Measurements from ENCODE around the gene KRT20.

DNA sequence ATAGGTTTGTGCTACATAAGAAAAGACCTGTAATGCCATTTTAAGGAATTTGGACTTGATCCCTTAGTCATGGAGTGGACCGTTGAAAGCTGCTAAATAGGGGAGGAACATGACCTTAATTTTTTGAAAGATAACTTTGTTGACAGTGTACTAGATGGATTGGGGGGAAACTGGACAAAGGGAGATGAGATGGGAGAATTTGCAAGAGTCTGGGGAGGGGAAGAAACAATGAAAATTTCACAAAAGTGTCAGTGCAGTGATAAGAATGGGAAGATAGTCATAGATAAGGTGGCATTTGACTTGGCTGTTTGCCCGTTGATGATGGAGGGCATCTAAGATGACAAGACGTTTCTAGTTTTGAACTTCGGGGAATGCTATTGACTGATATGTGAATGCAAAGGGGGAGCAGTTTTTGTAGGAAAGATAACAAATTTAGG, 40.4 kb downstream of the KRT20 start:
- no peak for TF ChIP-seq POLR2AphosphoS5 (IDR thresholded peaks at IDR 0.05)
- TF ChIP-seq, protein P1, sequence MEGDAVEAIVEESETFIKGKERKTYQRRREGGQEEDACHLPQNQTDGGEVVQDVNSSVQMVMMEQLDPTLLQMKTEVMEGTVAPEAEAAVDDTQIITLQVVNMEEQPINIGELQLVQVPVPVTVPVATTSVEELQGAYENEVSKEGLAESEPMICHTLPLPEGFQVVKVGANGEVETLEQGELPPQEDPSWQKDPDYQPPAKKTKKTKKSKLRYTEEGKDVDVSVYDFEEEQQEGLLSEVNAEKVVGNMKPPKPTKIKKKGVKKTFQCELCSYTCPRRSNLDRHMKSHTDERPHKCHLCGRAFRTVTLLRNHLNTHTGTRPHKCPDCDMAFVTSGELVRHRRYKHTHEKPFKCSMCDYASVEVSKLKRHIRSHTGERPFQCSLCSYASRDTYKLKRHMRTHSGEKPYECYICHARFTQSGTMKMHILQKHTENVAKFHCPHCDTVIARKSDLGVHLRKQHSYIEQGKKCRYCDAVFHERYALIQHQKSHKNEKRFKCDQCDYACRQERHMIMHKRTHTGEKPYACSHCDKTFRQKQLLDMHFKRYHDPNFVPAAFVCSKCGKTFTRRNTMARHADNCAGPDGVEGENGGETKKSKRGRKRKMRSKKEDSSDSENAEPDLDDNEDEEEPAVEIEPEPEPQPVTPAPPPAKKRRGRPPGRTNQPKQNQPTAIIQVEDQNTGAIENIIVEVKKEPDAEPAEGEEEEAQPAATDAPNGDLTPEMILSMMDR (IDR thresholded peaks at IDR 0.05): no peak

Data from breast epithelium (tissue), 3 donors.